ENCODE measurements around the gene BLMH.
A peak's percentile ranks its signal among the peaks of the same experiment; 100 is the strongest.

BLMH gene

DNA sequence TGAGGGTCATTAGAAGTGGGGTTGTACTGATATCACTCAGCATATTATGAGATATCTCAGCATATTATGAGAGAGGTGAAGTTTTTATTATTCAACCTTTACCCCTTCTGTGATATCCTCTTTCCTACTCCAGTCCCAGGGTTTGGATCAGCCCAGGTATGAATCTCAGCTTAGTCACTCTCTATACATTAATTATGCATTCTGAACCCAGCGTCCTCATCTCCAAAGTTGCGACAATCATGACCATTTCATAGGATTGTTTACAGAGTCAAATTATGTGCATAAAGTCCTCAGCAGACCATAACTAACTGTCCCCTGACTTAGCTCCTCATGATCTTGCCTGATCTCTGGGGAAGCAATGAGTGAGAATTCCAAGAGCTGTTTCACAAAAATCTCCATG, 20.5 kb upstream of the BLMH start:
- TF ChIP-seq, protein P1, sequence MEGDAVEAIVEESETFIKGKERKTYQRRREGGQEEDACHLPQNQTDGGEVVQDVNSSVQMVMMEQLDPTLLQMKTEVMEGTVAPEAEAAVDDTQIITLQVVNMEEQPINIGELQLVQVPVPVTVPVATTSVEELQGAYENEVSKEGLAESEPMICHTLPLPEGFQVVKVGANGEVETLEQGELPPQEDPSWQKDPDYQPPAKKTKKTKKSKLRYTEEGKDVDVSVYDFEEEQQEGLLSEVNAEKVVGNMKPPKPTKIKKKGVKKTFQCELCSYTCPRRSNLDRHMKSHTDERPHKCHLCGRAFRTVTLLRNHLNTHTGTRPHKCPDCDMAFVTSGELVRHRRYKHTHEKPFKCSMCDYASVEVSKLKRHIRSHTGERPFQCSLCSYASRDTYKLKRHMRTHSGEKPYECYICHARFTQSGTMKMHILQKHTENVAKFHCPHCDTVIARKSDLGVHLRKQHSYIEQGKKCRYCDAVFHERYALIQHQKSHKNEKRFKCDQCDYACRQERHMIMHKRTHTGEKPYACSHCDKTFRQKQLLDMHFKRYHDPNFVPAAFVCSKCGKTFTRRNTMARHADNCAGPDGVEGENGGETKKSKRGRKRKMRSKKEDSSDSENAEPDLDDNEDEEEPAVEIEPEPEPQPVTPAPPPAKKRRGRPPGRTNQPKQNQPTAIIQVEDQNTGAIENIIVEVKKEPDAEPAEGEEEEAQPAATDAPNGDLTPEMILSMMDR (IDR thresholded peaks at IDR 0.05; ENCODE audit: low read depth, low read length): no peak
- in situ Hi-C loops (cut with HindIII; ENCODE audit: low sequenced_read_pairs): no loop called here
- H3K4me3 ChIP-seq (ENCODE audit: low read depth, low read length): no peak overlapping the region
- DNase-seq (ENCODE audit: low read depth, low spot score): no peak

DNA sequence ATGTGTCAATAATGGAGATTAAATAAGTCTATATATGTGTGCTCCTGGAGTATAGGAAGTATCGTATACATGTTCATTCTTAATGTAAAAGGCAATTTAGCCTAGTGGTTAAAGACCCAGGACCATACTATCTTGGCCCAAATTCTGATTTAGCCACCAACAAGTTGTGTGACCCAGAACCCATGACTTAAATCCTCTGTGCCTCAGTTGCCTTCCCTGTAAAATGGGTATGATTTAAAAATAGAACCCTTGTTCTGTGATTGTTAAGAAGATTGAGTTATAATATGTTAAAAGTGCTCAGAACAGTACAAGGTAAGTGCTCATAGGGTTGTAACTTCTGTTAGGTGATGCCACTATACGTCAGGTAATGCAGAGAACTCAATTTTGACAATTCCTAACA, 18.8 kb upstream of the BLMH start:
- DNase-seq (ENCODE audit: low read depth, low spot score): no peak
- in situ Hi-C loops (cut with HindIII; ENCODE audit: low sequenced_read_pairs): no loop called here
- no peak overlapping the region for H3K4me3 ChIP-seq (ENCODE audit: low read depth, low read length)
- TF ChIP-seq, protein P1 (IDR thresholded peaks at IDR 0.05; ENCODE audit: low read depth, low read length): no peak

DNA sequence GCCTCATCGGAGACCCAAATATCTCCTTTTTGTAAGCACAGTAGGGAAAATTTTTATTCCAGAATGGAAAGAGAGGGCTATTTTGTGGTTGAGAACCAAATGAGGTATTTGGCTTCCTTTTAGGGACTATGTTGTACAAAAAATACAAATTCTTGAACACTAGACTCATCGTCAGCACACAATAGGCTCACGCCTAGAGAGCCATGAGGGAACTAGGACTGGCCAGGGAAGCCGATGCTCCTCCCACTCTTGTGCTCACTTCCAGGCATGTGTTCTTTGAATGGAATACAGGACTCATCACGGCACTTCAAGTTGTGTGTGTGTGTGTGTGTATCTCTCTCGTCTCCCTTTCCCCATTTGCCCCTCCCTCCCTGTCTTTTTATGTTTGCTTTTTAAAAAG, 17.8 kb upstream of the BLMH start:
- no peak overlapping the region for H3K4me3 ChIP-seq (ENCODE audit: low read depth, low read length)
- DNase-seq (ENCODE audit: low read depth, low spot score): peak; percentile 61
- TF ChIP-seq, protein P1 (IDR thresholded peaks at IDR 0.05; ENCODE audit: low read depth, low read length): no peak
- in situ Hi-C loops (cut with HindIII; ENCODE audit: low sequenced_read_pairs): no loop called here

DNA sequence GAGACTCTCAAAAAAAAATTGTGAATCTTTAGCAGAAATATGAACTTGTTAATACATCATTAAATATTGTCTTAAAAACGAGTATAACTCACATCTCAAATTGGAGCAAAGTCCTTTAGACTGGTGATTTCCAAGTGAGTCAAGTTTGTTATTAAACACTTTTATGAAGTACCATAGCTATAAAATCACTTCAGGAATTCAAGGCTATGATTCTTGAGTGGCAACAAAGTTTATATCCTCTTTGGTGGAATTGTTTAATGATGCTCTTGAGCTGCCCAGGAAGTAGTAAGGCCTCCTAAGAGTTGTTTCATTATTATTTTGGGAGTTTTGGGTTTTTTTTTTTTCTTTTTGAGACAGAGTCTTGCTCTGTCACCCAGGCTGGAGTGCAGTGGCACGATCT, 16.7 kb upstream of the BLMH start:
- DNase-seq (ENCODE audit: low read depth, low spot score): no peak
- in situ Hi-C loops (cut with HindIII; ENCODE audit: low sequenced_read_pairs): no loop called here
- H3K4me3 ChIP-seq (ENCODE audit: low read depth, low read length): no peak overlapping the region
- TF ChIP-seq, protein P1 (IDR thresholded peaks at IDR 0.05; ENCODE audit: low read depth, low read length): no peak

DNA sequence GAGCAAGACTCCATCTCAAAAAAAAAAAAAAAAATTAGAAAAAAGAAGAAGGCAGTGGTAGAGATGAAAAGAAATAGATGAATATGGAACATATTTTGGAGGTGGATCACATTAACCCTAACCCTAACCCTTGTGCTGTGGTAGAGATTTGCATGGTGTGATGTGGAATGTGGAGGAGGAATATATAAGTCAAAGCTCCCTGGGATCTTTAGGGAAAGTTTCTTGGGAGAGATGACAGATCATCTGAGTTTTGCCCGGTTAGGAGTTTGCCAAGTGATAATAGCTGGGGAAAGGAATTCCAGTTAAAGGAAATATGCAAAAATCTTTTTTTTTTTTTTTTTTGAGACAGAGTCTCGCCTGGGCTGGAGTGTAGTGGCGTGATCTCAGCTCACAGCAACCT, 13.0 kb upstream of the BLMH start:
- DNase-seq (ENCODE audit: low read depth, low spot score): no peak
- in situ Hi-C loops (cut with HindIII; ENCODE audit: low sequenced_read_pairs): no loop called here
- TF ChIP-seq, protein P1 (IDR thresholded peaks at IDR 0.05; ENCODE audit: low read depth, low read length): no peak
- no peak overlapping the region for H3K4me3 ChIP-seq (ENCODE audit: low read depth, low read length)

DNA sequence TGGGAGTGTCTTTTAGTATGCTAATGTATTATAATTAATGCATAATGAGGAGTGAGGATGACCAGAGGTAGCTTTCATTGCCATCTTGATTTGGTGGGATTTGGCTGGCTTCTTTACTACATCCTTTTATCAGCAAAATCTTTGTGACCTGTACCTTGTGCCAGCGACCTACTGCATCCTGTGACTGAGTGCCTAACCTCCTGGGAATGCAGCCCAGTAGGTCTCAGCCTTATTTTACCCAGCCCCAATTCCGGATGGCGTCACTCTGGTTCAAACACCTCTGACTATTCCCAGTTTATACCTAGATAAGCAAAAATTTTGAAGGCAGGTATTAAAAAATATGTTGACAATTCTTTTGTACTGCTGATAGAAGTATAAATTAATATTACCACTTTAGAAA, 10.5 kb upstream of the BLMH start:
- in situ Hi-C loops (cut with HindIII; ENCODE audit: low sequenced_read_pairs): no loop called here
- H3K4me3 ChIP-seq (ENCODE audit: low read depth, low read length): no peak overlapping the region
- DNase-seq (ENCODE audit: low read depth, low spot score): no peak
- TF ChIP-seq, protein P1 (IDR thresholded peaks at IDR 0.05; ENCODE audit: low read depth, low read length): no peak

DNA sequence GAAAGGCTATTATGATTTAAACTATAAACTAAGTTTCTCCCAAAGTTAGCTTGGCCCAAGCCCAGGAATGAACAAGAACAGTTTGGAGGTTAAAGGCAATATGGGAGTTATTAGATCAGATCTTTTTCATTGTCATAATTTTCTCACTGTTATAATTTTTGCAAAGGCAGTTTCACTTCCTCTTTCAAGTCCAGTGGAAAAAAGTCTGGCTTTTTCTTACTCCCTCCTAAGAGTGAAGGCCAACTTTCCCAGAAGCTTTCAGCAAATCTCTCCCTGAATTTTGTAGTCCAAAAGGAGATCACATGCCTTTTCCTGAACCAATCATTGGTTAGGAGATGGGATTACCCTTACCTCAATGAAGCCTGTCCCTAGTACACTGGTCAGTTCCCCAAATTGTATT, 9.1 kb upstream of the BLMH start:
- TF ChIP-seq, protein P1 (IDR thresholded peaks at IDR 0.05; ENCODE audit: low read depth, low read length): no peak
- DNase-seq (ENCODE audit: low read depth, low spot score): no peak
- in situ Hi-C loops (cut with HindIII; ENCODE audit: low sequenced_read_pairs): no loop called here
- no peak overlapping the region for H3K4me3 ChIP-seq (ENCODE audit: low read depth, low read length)
